Lung (tissue), 12 donors: ENCODE data around the gene TMEM156. TPM values are rescaled to one million over a fixed set of nuclear protein-coding genes. Genes with fewer than 3 reads are reported as not detected.
"Not testable (repeated sequence)": the region's sequence is repeated elsewhere in the genome, so short reads cannot be mapped to it uniquely, and the experiment has no call there.

Experiments
- ATAC-seq: fragments of 200-7000 bp; cut with Tn5 transposase; one replicate; pipeline ENCODE4 v1.9.1; 2020; ENCODE audit warnings: moderate number of reproducible peaks; ENCODE audit not compliant: insufficient read depth, low FRiP score
- DNase-seq, 3 donors: peaks; one replicate each; pipeline ENCODE4 v3.0.0-alpha.2; 2013 to 2017
- H3K27ac ChIP-seq, 2 donors: one replicate each; pipeline ENCODE4 v1.5.1; 2013; ENCODE audit warnings: mild to moderate bottlenecking in 2 of 2, moderate library complexity in 2 of 2, control low read depth in 1 of 2, inconsistent platforms in 1 of 2, low read depth in 1 of 2, low read length in 1 of 2
- H3K27me3 ChIP-seq, 3 donors: one replicate each; pipeline ENCODE4 v1.5.1; 2013; ENCODE audit warnings: low read length in 2 of 3; ENCODE audit not compliant: control insufficient read depth in 3 of 3, insufficient read depth in 3 of 3
- H3K36me3 ChIP-seq, 4 donors: one replicate each; pipeline ENCODE4 v1.5.1; 2013; ENCODE audit warnings: low read length in 4 of 4, mild to moderate bottlenecking in 1 of 4, moderate library complexity in 1 of 4; ENCODE audit not compliant: control insufficient read depth in 4 of 4, insufficient read depth in 4 of 4
- H3K4me1 ChIP-seq, 5 donors: one replicate each; pipeline ENCODE4 v1.5.1; 2013; ENCODE audit warnings: low read length in 5 of 5, mild to moderate bottlenecking in 2 of 5, moderate library complexity in 1 of 5; ENCODE audit not compliant: control insufficient read depth in 5 of 5, insufficient read depth in 5 of 5
- H3K4me3 ChIP-seq: one replicate; pipeline ENCODE4 v1.5.1; 2013; ENCODE audit warnings: mild to moderate bottlenecking, control low read depth, moderate library complexity
- H3K9ac ChIP-seq, 2 donors: one replicate each; pipeline ENCODE4 v1.5.1; 2013; ENCODE audit warnings: low read length in 2 of 2, control low read depth in 1 of 2; ENCODE audit not compliant: insufficient read depth in 1 of 2
- H3K9me3 ChIP-seq, 4 donors: one replicate each; pipeline ENCODE4 v1.5.1; 2013; ENCODE audit warnings: low read length in 3 of 4, mild to moderate bottlenecking in 1 of 4, moderate library complexity in 1 of 4; ENCODE audit not compliant: control insufficient read depth in 4 of 4, insufficient read depth in 3 of 4
- WGBS, 2 donors: extraction: QIAGEN DNeasy Blood & Tissue Kit; methylation state at CpG; one replicate each; pipeline ENCODE4 v1.1.7; 2013; 5-methylcytosine and 5-hydroxymethylcytosine counted together
- polyA plus RNA-seq, 2 donors: library from polyadenylated mRNA; stranded (reverse); fragments of 200-250 nt; gene quantifications; one replicate each; pipeline ENCODE4 v1.2.1, GENCODE V29; 2013
- total RNA-seq, 2 donors: library from RNA; depleted of rRNA in 1 of 2; stranded (reverse); fragments of >200 nt in 1 of 2; gene quantifications; one replicate each; pipeline ENCODE4 v1.2.1, GENCODE V29; 2014 to 2021
- TF ChIP-seq, protein P1 (sequence below): IDR thresholded peaks from 2 replicates; pipeline ENCODE4 v1.5.1; 2012; ENCODE audit warnings: mild to moderate bottlenecking; ENCODE audit errors: control extremely low read depth, extremely low read depth
- donor health status: control.
- donor health status: control.
- donor health status: Bipolar disorder and iron deficiency.
- donor health status: healthy.
- donor health status: DM: yes; HTN: yes; CAD: no.

The TMEM156 gene
- total and polyA plus RNA-seq, 4 donors = 0.95 to 3.5 (median 1.2) TPM

DNA sequence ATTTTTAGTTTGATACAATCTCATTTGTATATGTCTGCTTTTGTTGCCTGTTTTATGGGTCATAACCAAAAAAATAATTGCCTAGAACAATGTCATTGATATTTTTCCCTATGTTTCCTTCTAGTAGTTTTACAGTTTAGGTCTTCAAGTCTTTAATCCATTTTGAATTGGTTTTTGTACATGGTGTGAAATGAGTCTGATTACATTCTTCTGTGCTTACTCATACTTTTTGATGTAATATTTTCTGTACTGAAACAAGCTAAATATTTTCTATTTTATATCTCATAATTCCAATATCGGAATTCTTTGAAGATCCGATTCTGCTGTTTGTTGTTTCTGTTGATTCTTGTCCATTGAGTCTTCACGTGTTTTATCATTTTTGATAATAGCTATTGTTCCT lies 10.6 kb downstream of the TMEM156 start:
- Histone ChIP-seq H3K4me3 (no peak overlapping the region), H3K9me3 (no peaks in the 10 kb centered on the region), H3K27ac (no peak overlapping the region), H3K27me3 (no peaks in the 10 kb centered on the region), H3K4me1 (no peaks in the 10 kb centered on the region), H3K36me3 (no peaks in the 10 kb centered on the region), H3K9ac (no peak overlapping the region)
- TF ChIP-seq, protein P1, sequence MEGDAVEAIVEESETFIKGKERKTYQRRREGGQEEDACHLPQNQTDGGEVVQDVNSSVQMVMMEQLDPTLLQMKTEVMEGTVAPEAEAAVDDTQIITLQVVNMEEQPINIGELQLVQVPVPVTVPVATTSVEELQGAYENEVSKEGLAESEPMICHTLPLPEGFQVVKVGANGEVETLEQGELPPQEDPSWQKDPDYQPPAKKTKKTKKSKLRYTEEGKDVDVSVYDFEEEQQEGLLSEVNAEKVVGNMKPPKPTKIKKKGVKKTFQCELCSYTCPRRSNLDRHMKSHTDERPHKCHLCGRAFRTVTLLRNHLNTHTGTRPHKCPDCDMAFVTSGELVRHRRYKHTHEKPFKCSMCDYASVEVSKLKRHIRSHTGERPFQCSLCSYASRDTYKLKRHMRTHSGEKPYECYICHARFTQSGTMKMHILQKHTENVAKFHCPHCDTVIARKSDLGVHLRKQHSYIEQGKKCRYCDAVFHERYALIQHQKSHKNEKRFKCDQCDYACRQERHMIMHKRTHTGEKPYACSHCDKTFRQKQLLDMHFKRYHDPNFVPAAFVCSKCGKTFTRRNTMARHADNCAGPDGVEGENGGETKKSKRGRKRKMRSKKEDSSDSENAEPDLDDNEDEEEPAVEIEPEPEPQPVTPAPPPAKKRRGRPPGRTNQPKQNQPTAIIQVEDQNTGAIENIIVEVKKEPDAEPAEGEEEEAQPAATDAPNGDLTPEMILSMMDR = no peak
- DNase-seq (no peak), ATAC-seq (no peak)
- WGBS, 2 donors = 96 to 99% methylated on average over 3 of the region's 3 CpGs

GRCh38 chr4:39020130-39020529 lies 12.1 kb downstream of the TMEM156 start:
- ATAC-seq (no peak), DNase-seq (no peak)
- no peaks in the 10 kb centered on the region for H3K36me3 ChIP-seq
- no peaks in the 10 kb centered on the region for H3K27me3 ChIP-seq
- H3K4me1 ChIP-seq = no peaks in the 10 kb centered on the region
- H3K4me3 ChIP-seq = no peak overlapping the region
- no peak overlapping the region for H3K9ac ChIP-seq
- peaks cover 0 to 5% (median 0%) of the 10 kb centered on the region in 4 donors for H3K9me3 ChIP-seq
- WGBS, 2 donors = 80 to 89% methylated on average over 4 of the region's 4 CpGs
- TF ChIP-seq, protein P1 = no peak
- H3K27ac ChIP-seq = no peak overlapping the region

DNA sequence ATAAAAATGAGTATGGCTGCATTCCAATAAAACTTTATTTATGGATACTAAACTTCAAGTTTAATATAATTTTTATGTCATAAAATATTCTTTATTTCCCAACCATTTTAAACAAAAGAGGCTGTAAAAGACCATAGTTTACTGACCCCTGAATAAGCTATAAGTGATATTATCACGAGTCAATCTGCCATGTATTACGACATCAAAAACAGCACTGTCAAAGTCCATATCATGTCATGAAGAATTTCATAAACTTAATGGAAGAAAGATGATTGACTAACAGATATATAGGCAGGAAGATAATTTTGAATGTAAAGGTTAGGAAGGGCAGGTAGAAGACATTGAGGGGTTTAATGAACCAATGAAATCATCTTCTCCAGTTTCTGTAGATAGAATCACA lies 18.2 kb downstream of the TMEM156 start:
- Histone ChIP-seq H3K36me3 (no peaks in the 10 kb centered on the region), H3K9me3 (peaks cover 0 to 5% (median 0%) of the 10 kb centered on the region in 4 donors), H3K9ac (no peak overlapping the region), H3K27me3 (no peaks in the 10 kb centered on the region), H3K4me3 (no peak overlapping the region), H3K27ac (no peak overlapping the region), H3K4me1 (no peaks in the 10 kb centered on the region)
- 88 to 91% methylated on average over 2 of the region's 2 CpGs for WGBS, 2 donors
- DNase-seq = no peak
- TF ChIP-seq, protein P1 = no peak
- no peak for ATAC-seq

- Histone ChIP-seq H3K9ac (no peak overlapping the region), H3K27me3 (no peaks in the 10 kb centered on the region), H3K27ac (no peak overlapping the region), H3K9me3 (peaks cover 0 to 2% (median 0%) of the 10 kb centered on the region in 4 donors), H3K36me3 (no peaks in the 10 kb centered on the region), H3K4me1 (no peaks in the 10 kb centered on the region), H3K4me3 (no peak overlapping the region)
- WGBS, 2 donors = 64 to 82% methylated on average over 2 of the region's 2 CpGs
- TF ChIP-seq, protein P1 = no peak
- no peak for DNase-seq
- ATAC-seq = no peak
These were observed 27.5 kb downstream of the TMEM156 start for GRCh38 chr4:39004758-39005157.

- not testable (repeated sequence) for H3K9ac ChIP-seq, H3K4me3 ChIP-seq, H3K27ac ChIP-seq, ATAC-seq, H3K9me3 ChIP-seq, H3K4me1 ChIP-seq, H3K36me3 ChIP-seq, H3K27me3 ChIP-seq, DNase-seq
- 77 to 82% methylated on average over 2 to 3 of the region's 4 CpGs for WGBS, 2 donors
These were observed 30.2 kb downstream of the TMEM156 start for GRCh38 chr4:39002058-39002457.
